GM18517 (cell line): Measurements from ENCODE around the gene ZBTB7C.
"Not testable (repeated sequence)": the region's sequence is repeated elsewhere in the genome, so short reads cannot be mapped to it uniquely, and the experiment has no call there.

Experiments used
- ATAC-seq: cut with Tn5 transposase; IDR thresholded peaks from one replicate; pipeline ENCODE4 v1.9.1; 2021; ENCODE audit warnings: mild to moderate bottlenecking, moderate library complexity; ENCODE audit not compliant: unreplicated experiment

ZBTB7C gene

GRCh38 chr18:48408727-48409590 is at the start of gene ZBTB7C:
Gene ZBTB7C, minus strand, starts transcription at chr18:48409383.
- peak; percentile 22 for ATAC-seq

GRCh38 chr18:48456838-48457237 is 47.7 kb upstream of the ZBTB7C start:
- no peak for ATAC-seq

- no peak for ATAC-seq
Observed at GRCh38 chr18:48455555-48456478, 46.6 kb upstream of the ZBTB7C start.

- ATAC-seq: no peak
Observed at GRCh38 chr18:48454261-48454757, 45.1 kb upstream of the ZBTB7C start.

GRCh38 chr18:48453330-48454066 is 44.3 kb upstream of the ZBTB7C start:
- no peak for ATAC-seq

- ATAC-seq: no peak
Observed at GRCh38 chr18:48452861-48453323, 43.7 kb upstream of the ZBTB7C start.

GRCh38 chr18:48450685-48451084 is 41.5 kb upstream of the ZBTB7C start:
- ATAC-seq: no peak

GRCh38 chr18:48446582-48447225 is 37.5 kb upstream of the ZBTB7C start:
- ATAC-seq: no peak

GRCh38 chr18:48445540-48445939 is 36.4 kb upstream of the ZBTB7C start:
- peak; percentile 75 for ATAC-seq

- no peak for ATAC-seq
Observed at GRCh38 chr18:48442761-48443160, 33.6 kb upstream of the ZBTB7C start.

- ATAC-seq: no peak
Observed at GRCh38 chr18:48441405-48441881, 32.3 kb upstream of the ZBTB7C start.

- no peak for ATAC-seq
Observed at GRCh38 chr18:48440924-48441323, 31.7 kb upstream of the ZBTB7C start.

- no peak for ATAC-seq
Observed at GRCh38 chr18:48436907-48437306, 27.7 kb upstream of the ZBTB7C start.

- ATAC-seq: not testable (repeated sequence)
Observed at GRCh38 chr18:48434382-48434781, 25.2 kb upstream of the ZBTB7C start.

GRCh38 chr18:48433541-48433940 is 24.4 kb upstream of the ZBTB7C start:
- ATAC-seq: no peak

- no peak for ATAC-seq
Observed at GRCh38 chr18:48430150-48430549, 21.0 kb upstream of the ZBTB7C start.

- ATAC-seq: no peak
Observed at GRCh38 chr18:48428475-48429177, 19.4 kb upstream of the ZBTB7C start.

- ATAC-seq: no peak
Observed at GRCh38 chr18:48422947-48423378, 13.8 kb upstream of the ZBTB7C start.

GRCh38 chr18:48419277-48420022 is 10.3 kb upstream of the ZBTB7C start:
- no peak for ATAC-seq
